HCT116 (cell line): Measurements from ENCODE around the gene BNC2. TPM values are rescaled to one million over a fixed set of nuclear protein-coding genes. Genes with fewer than 3 reads are reported as not detected.

Experiments used
- ATAC-seq: fragments of 200-7000 bp; cut with Tn5 transposase; 2 replicates; pipeline ENCODE4 v1.9.1; 2020; ENCODE audit warnings: mild to moderate bottlenecking, moderate library complexity
- BruUV-seq: library from RNA; stranded (reverse); fragments of 400-500 nt; replicated peaks from 2 replicates; lab custom pipeline; 2021; lab: Mats Ljungman, UMichigan
- CTCF ChIA-PET: fragments of 300-600 bp; sonication (Branson Sonifier 250); formaldehyde crosslinking; loops from one replicate; lab custom pipeline; 2021; ENCODE audit warnings: antibody characterized with exemption; lab: Charles Lee
- POLR2A ChIA-PET: fragments of 300-600, 350-600 bp; sonication (Branson Sonifier 250); formaldehyde crosslinking; loops from one replicate; lab custom pipeline; 2021; ENCODE audit warnings: antibody characterized with exemption; lab: Charles Lee
- RAD21 ChIA-PET, 2 experiments: fragments of 300-600 bp; sonication (Branson Sonifier 250); formaldehyde crosslinking; loops; one replicate each; lab custom pipeline; 2023; ENCODE audit warnings: low total read pairs in 2 of 2; ENCODE audit not compliant: uncharacterized antibody in 2 of 2, unreplicated experiment in 2 of 2, low non-redundant PET in 1 of 2; lab: Charles Lee
- DNase-seq: peaks from one replicate; pipeline ENCODE4 v3.0.0-alpha.2; 2010; ENCODE audit warnings: low read depth, low spot score
- H2AFZ ChIP-seq: fragments of 200-600 bp; shearing (Covaris generic), sonication (generic); 2 replicates; pipeline ENCODE4 v1.6.1; 2017; ENCODE audit warnings: low read depth, mixed run types, mixed read lengths, antibody characterized with exemption, low read length; ENCODE audit not compliant: poor library complexity, severe bottlenecking
- H3K27ac ChIP-seq: 2 replicates; pipeline ENCODE4 v1.5.1; 2012; ENCODE audit warnings: low read depth, low read length
- H3K27me3 ChIP-seq: fragments of 200-600 bp; sonication (generic); 2 replicates; pipeline ENCODE4 v1.6.1; 2016; ENCODE audit warnings: mixed run types, low read length, mixed read lengths; ENCODE audit not compliant: insufficient read depth
- H3K36me3 ChIP-seq, 2 experiments: fragments of 200-500 bp in 1 of 2; fragments of 200-600 bp in 1 of 2; sonication (Bioruptor generic) in 1 of 2; sonication (generic) in 1 of 2; 2 replicates each; pipeline versions ENCODE4 v1.5.1 to v1.6.1; 2014 to 2016; ENCODE audit warnings: low read length in 2 of 2, inconsistent platforms in 1 of 2, mixed read lengths in 1 of 2, mixed run types in 1 of 2; ENCODE audit not compliant: insufficient read depth in 2 of 2, control insufficient read depth in 1 of 2
- H3K4me1 ChIP-seq, 2 experiments: fragments of 200-600 bp in 1 of 2; sonication (generic) in 1 of 2; 2 replicates each; pipeline versions ENCODE4 v1.5.1 to v1.6.1; 2012 to 2017; ENCODE audit warnings: low read length in 2 of 2, inconsistent platforms in 1 of 2, mild to moderate bottlenecking in 1 of 2, mixed read lengths in 1 of 2, mixed run types in 1 of 2, moderate library complexity in 1 of 2; ENCODE audit not compliant: insufficient read depth in 2 of 2, control insufficient read depth in 1 of 2
- H3K4me2 ChIP-seq: fragments of 200-600 bp; sonication (generic); 2 replicates; pipeline ENCODE4 v1.6.1; 2017; ENCODE audit warnings: mixed run types, low read length, mixed read lengths
- H3K4me3 ChIP-seq, 2 experiments: fragments of 200-600 bp in 1 of 2; sonication (generic) in 1 of 2; replicated peaks in 1 of 2; 2 replicates each; pipeline ENCODE4 v1.5.1; 2011 to 2016; ENCODE audit warnings: low read length in 2 of 2, control low read depth in 1 of 2, low read depth in 1 of 2, mild to moderate bottlenecking in 1 of 2, mixed read lengths in 1 of 2, mixed run types in 1 of 2
- H3K79me2 ChIP-seq: fragments of 200-600 bp; sonication (generic); 2 replicates; pipeline ENCODE4 v1.6.1; 2017; ENCODE audit warnings: mild to moderate bottlenecking, mixed run types, low read length, moderate library complexity, mixed read lengths; ENCODE audit not compliant: insufficient read depth
- H3K9ac ChIP-seq: fragments of 200-600 bp; sonication (generic); 2 replicates; pipeline ENCODE4 v1.6.1; 2016; ENCODE audit warnings: low read length, mixed read lengths
- H3K9me2 ChIP-seq: fragments of 200-600 bp; sonication (generic), shearing (Covaris generic); 2 replicates; pipeline ENCODE4 v1.6.1; 2017; ENCODE audit warnings: mixed run types, mild to moderate bottlenecking, moderate library complexity; ENCODE audit not compliant: insufficient read depth
- H3K9me3 ChIP-seq, 2 experiments: fragments of 200-500 bp in 1 of 2; fragments of 200-600 bp in 1 of 2; sonication (Bioruptor generic) in 1 of 2; sonication (generic) in 1 of 2; 2 replicates each; pipeline ENCODE4 v1.6.1; 2014 to 2017; ENCODE audit warnings: low read length in 2 of 2, mixed read lengths in 2 of 2, inconsistent platforms in 1 of 2, low read depth in 1 of 2, mild to moderate bottlenecking in 1 of 2, mixed run types in 1 of 2, moderate library complexity in 1 of 2; ENCODE audit not compliant: control insufficient read depth in 1 of 2, insufficient read depth in 1 of 2
- H4K20me1 ChIP-seq: fragments of 200-600 bp; sonication (generic), shearing (Covaris generic); 2 replicates; pipeline ENCODE4 v1.6.1; 2017; ENCODE audit warnings: mixed run types, mild to moderate bottlenecking, moderate library complexity; ENCODE audit not compliant: insufficient read depth
- CBX3 ChIP-seq: IDR thresholded peaks from 2 replicates; pipeline ENCODE4 v1.6.1; 2012; ENCODE audit warnings: low read depth
- EGR1 ChIP-seq: IDR thresholded peaks from 2 replicates; pipeline ENCODE4 v1.6.1; 2012; ENCODE audit warnings: low read depth
- ELF1 ChIP-seq: IDR thresholded peaks from 2 replicates; pipeline ENCODE4 v1.6.1; 2012; ENCODE audit warnings: low read depth, borderline replicate concordance
- EZH2phosphoT487 ChIP-seq: fragments of 200-600 bp; IDR thresholded peaks from 2 replicates; pipeline ENCODE4 v1.6.1; 2018; ENCODE audit warnings: antibody characterized with exemption, borderline replicate concordance
- JUND ChIP-seq: IDR thresholded peaks from 2 replicates; pipeline ENCODE4 v1.6.1; 2012
- POLR2AphosphoS5 ChIP-seq: IDR thresholded peaks from 2 replicates; pipeline ENCODE4 v1.6.1; 2011; ENCODE audit warnings: mild to moderate bottlenecking, low read depth, low read length, moderate library complexity
- SRF ChIP-seq: IDR thresholded peaks from 2 replicates; pipeline ENCODE4 v1.6.1; 2012; ENCODE audit warnings: low read depth
- ZFX ChIP-seq: fragments of 450-650 bp; IDR thresholded peaks from 2 replicates; pipeline ENCODE4 v1.6.1; 2017
- intact Hi-C: fragments of 100-400 bp; cut with micrococcal nuclease; formaldehyde crosslinking; loops from 2 replicates; pipeline ENCODE4 v1.10.0; 2022
- total RNA-seq: library from RNA; stranded (reverse); gene quantifications from one replicate; pipeline ENCODE4 v1.2.1, GENCODE V29; 2021; ENCODE audit not compliant: unreplicated experiment
- TF ChIP-seq, protein P1 (sequence below): IDR thresholded peaks from 2 replicates; pipeline ENCODE4 v1.6.1; 2011; ENCODE audit warnings: mild to moderate bottlenecking, low read length, moderate library complexity; ENCODE audit not compliant: insufficient replicate concordance; ENCODE audit errors: extremely low read depth
- TF ChIP-seq, protein P2 (sequence below): IDR thresholded peaks from 2 replicates; pipeline ENCODE4 v1.6.1; 2012
- TF ChIP-seq, protein P3 (sequence below): IDR thresholded peaks from 2 replicates; pipeline ENCODE4 v1.6.1; 2012
- TF ChIP-seq, protein P4 (sequence below): IDR thresholded peaks from 2 replicates; pipeline ENCODE4 v1.6.1; 2012; ENCODE audit warnings: low read depth

Gene BNC2
- total RNA-seq, 1 experiment from 2014 or later, result 0.37 TPM

DNA sequence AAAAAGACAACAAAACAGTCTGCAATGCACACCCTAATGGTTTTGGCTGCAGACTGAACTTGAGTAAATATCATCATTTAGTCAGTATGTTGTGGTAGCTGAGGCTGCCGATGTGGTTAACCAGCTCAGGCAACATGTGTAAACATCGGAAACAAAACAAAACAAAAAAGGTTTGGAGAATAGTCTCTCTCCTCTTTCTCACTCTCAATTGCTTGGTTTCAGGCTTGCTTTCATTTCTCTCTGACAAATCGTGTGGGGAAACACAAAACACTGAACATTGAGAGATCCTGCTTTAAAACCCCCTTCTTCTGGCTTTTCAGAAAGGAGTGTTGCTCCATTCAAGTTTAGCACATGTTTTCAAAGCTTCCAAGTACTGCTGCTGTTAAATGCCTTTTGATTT, 453.3 kb downstream of the BNC2 start:
- H3K4me1 ChIP-seq, result no peaks in the 10 kb centered on the region
- H3K27me3 ChIP-seq, result peaks cover 37% of the 10 kb centered on the region
- ATAC-seq (no peak), DNase-seq (no peak)
- POLR2A ChIA-PET, result no interaction called here
- intact Hi-C loops, result no loop called here
- no peak overlapping the region for H3K4me3 ChIP-seq
- no peak overlapping the region for H3K9ac ChIP-seq
- no peak overlapping the region for H3K4me2 ChIP-seq
- BruUV-seq, result no TSS peak
- no peaks in the 10 kb centered on the region for H3K79me2 ChIP-seq
- RAD21 ChIA-PET, result no interaction called here
- no peaks in the 10 kb centered on the region for H3K36me3 ChIP-seq
- H3K9me3 ChIP-seq, result no peaks in the 10 kb centered on the region
- CTCF ChIA-PET, result no interaction called here
- no peaks in the 10 kb centered on the region for H4K20me1 ChIP-seq
- no peak overlapping the region for H3K27ac ChIP-seq
- TF ChIP-seq, protein P1, sequence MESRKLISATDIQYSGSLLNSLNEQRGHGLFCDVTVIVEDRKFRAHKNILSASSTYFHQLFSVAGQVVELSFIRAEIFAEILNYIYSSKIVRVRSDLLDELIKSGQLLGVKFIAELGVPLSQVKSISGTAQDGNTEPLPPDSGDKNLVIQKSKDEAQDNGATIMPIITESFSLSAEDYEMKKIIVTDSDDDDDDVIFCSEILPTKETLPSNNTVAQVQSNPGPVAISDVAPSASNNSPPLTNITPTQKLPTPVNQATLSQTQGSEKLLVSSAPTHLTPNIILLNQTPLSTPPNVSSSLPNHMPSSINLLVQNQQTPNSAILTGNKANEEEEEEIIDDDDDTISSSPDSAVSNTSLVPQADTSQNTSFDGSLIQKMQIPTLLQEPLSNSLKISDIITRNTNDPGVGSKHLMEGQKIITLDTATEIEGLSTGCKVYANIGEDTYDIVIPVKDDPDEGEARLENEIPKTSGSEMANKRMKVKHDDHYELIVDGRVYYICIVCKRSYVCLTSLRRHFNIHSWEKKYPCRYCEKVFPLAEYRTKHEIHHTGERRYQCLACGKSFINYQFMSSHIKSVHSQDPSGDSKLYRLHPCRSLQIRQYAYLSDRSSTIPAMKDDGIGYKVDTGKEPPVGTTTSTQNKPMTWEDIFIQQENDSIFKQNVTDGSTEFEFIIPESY, result no peak
- TF ChIP-seq ZFX (no peak), EZH2phosphoT487 (no peak), JUND (no peak), POLR2AphosphoS5 (no peak)
- TF ChIP-seq, all 23 proteins: peak for 0
- no peaks in the 10 kb centered on the region for H3K9me2 ChIP-seq
- H2AFZ ChIP-seq, result no peak overlapping the region

DNA sequence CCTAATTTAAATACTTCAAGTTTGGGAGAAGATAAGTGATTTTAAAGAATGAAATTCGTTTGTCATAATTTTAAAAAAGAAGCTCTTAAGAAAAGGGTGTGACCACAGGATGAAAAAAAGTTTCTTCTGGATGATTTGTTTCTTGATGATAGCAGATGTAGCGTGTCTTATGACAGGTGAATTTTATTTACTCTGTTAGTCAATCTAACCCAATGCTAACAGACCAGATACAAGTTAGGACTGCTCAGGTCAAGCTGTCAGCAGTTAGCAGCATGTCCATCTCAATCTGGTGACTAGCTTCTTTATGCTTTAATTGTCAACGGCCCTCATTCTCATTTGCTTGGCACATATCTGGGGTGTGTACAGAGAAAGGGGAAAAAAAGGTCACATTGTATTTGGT, 456.0 kb downstream of the BNC2 start:
- no peaks in the 10 kb centered on the region for H3K79me2 ChIP-seq
- ChIA-PET CTCF (no interaction called here), POLR2A (no interaction called here), RAD21 (no interaction called here)
- H3K27ac ChIP-seq, result no peak overlapping the region
- H3K9me3 ChIP-seq, result no peaks in the 10 kb centered on the region
- H3K4me2 ChIP-seq, result no peak overlapping the region
- no peak overlapping the region for H3K9ac ChIP-seq
- no peaks in the 10 kb centered on the region for H3K9me2 ChIP-seq
- intact Hi-C loops, result no loop called here
- no peak overlapping the region for H3K4me3 ChIP-seq
- no peak overlapping the region for H2AFZ ChIP-seq
- no peaks in the 10 kb centered on the region for H3K4me1 ChIP-seq
- DNase-seq, result no peak
- TF ChIP-seq JUND (no peak), CBX3 (no peak), EGR1 (no peak), SRF (no peak), ELF1 (no peak)
- TF ChIP-seq, protein P2, sequence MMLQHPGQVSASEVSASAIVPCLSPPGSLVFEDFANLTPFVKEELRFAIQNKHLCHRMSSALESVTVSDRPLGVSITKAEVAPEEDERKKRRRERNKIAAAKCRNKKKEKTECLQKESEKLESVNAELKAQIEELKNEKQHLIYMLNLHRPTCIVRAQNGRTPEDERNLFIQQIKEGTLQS, result no peak
- TF ChIP-seq, protein P3, sequence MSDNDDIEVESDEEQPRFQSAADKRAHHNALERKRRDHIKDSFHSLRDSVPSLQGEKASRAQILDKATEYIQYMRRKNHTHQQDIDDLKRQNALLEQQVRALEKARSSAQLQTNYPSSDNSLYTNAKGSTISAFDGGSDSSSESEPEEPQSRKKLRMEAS, result no peak
- TF ChIP-seq, protein P4, sequence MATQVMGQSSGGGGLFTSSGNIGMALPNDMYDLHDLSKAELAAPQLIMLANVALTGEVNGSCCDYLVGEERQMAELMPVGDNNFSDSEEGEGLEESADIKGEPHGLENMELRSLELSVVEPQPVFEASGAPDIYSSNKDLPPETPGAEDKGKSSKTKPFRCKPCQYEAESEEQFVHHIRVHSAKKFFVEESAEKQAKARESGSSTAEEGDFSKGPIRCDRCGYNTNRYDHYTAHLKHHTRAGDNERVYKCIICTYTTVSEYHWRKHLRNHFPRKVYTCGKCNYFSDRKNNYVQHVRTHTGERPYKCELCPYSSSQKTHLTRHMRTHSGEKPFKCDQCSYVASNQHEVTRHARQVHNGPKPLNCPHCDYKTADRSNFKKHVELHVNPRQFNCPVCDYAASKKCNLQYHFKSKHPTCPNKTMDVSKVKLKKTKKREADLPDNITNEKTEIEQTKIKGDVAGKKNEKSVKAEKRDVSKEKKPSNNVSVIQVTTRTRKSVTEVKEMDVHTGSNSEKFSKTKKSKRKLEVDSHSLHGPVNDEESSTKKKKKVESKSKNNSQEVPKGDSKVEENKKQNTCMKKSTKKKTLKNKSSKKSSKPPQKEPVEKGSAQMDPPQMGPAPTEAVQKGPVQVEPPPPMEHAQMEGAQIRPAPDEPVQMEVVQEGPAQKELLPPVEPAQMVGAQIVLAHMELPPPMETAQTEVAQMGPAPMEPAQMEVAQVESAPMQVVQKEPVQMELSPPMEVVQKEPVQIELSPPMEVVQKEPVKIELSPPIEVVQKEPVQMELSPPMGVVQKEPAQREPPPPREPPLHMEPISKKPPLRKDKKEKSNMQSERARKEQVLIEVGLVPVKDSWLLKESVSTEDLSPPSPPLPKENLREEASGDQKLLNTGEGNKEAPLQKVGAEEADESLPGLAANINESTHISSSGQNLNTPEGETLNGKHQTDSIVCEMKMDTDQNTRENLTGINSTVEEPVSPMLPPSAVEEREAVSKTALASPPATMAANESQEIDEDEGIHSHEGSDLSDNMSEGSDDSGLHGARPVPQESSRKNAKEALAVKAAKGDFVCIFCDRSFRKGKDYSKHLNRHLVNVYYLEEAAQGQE, result no peak
- peaks cover 43% of the 10 kb centered on the region for H3K27me3 ChIP-seq
- no TSS peak for BruUV-seq
- H3K36me3 ChIP-seq, result no peaks in the 10 kb centered on the region
- H4K20me1 ChIP-seq, result no peaks in the 10 kb centered on the region
- no peak for ATAC-seq
